Right cardiac atrium (tissue), 5 donors: Measurements from ENCODE around the gene PAK2. TPM values are rescaled to one million over a fixed set of nuclear protein-coding genes. Genes with fewer than 3 reads are reported as not detected.

ENCODE experiments used
- ATAC-seq, 2 donors: fragments of 200-7000 bp; cut with Tn5 transposase; one replicate each; pipeline versions ENCODE4 v1.8.0 to v1.9.1; 2020; ENCODE audit warnings: moderate library complexity in 2 of 2, mild to moderate bottlenecking in 1 of 2
- DNase-seq, 3 donors: peaks; one replicate each; pipeline ENCODE4 v3.0.0-alpha.2; 2020
- H3K27ac ChIP-seq: one replicate; pipeline ENCODE4 v1.5.1; 2013; ENCODE audit warnings: mild to moderate bottlenecking, low read length, control low read depth, moderate library complexity
- H3K27me3 ChIP-seq: one replicate; pipeline ENCODE4 v1.6.1; 2013; ENCODE audit not compliant: control insufficient read depth, insufficient read depth
- H3K4me1 ChIP-seq: one replicate; pipeline ENCODE4 v1.6.1; 2013; ENCODE audit warnings: low read length; ENCODE audit not compliant: control insufficient read depth, insufficient read depth
- H3K4me3 ChIP-seq: one replicate; pipeline ENCODE4 v1.5.1; 2013; ENCODE audit warnings: low read length, control low read depth
- H3K9me3 ChIP-seq: one replicate; pipeline ENCODE4 v1.6.1; 2013; ENCODE audit warnings: low read length; ENCODE audit not compliant: control insufficient read depth
- WGBS: extraction: QIAGEN DNeasy Blood & Tissue Kit; methylation state at CpG from one replicate; pipeline ENCODE4 v1.1.7; 2013; 5-methylcytosine and 5-hydroxymethylcytosine counted together
- intact Hi-C, 4 donors: fragments of 100-400 bp; cut with DNase I; formaldehyde crosslinking; loops; one replicate each; pipeline versions ENCODE4 v1.11.0 to v1.14.0; 2022 to 2023
- long read RNA-seq, 4 donors: library from polyadenylated mRNA; unstranded; transcript quantifications; one replicate each; pipeline ENCODE4 v2.0.0, GENCODE V29; 2020 to 2021
- polyA plus RNA-seq: library from polyadenylated mRNA; stranded (reverse); fragments of 200-250 nt; gene quantifications from one replicate; pipeline ENCODE4 v1.2.3, GENCODE V29; 2013
- total RNA-seq, 4 donors: library from RNA; stranded (reverse); fragmentation: NEBNext Ultra II Directional; extraction: Animal tissue kit (Norgen Biotek cat#: 25700); gene quantifications; one replicate each; pipeline ENCODE4 v1.2.1, GENCODE V29; 2021
- donor health status: healthy with polysubstance abuse.
- donor health status: DM: no; HTN: yes; CAD: no.
- donor health status: DM: no; HTN: no; CAD: no.
- donor health status: DM: no; HTN: yes; CAD: no; lungs with severe emphysema.
- donor health status: DM: yes; HTN: yes; CAD: no.

PAK2 gene
- total RNA-seq (10 to 100 TPM; 47.0 to 84.2 (median 54.0) TPM), polyA plus RNA-seq (21.8 TPM)
- long read RNA-seq, donor 1, full-length matches to known transcripts: 67 of 102 reads
- long read RNA-seq, donor 1, partial matches to known transcripts: 18 of 102 reads
- long read RNA-seq, donor 1, other reads (novel, unspliced or antisense): 17 of 102 reads
- long read RNA-seq, donor 2, full-length matches to known transcripts: 27 of 32 reads
- long read RNA-seq, donor 2, partial matches to known transcripts: 3 of 32 reads
- long read RNA-seq, donor 2, other reads (novel, unspliced or antisense): 2 of 32 reads
- long read RNA-seq, donor 3, full-length matches to known transcripts: 75 of 147 reads
- long read RNA-seq, donor 3, partial matches to known transcripts: 58 of 147 reads
- long read RNA-seq, donor 3, other reads (novel, unspliced or antisense): 14 of 147 reads
- long read RNA-seq, donor 4, full-length matches to known transcripts: 26 of 39 reads
- long read RNA-seq, donor 4, partial matches to known transcripts: 6 of 39 reads
- long read RNA-seq, donor 4, other reads (novel, unspliced or antisense): 7 of 39 reads

DNA sequence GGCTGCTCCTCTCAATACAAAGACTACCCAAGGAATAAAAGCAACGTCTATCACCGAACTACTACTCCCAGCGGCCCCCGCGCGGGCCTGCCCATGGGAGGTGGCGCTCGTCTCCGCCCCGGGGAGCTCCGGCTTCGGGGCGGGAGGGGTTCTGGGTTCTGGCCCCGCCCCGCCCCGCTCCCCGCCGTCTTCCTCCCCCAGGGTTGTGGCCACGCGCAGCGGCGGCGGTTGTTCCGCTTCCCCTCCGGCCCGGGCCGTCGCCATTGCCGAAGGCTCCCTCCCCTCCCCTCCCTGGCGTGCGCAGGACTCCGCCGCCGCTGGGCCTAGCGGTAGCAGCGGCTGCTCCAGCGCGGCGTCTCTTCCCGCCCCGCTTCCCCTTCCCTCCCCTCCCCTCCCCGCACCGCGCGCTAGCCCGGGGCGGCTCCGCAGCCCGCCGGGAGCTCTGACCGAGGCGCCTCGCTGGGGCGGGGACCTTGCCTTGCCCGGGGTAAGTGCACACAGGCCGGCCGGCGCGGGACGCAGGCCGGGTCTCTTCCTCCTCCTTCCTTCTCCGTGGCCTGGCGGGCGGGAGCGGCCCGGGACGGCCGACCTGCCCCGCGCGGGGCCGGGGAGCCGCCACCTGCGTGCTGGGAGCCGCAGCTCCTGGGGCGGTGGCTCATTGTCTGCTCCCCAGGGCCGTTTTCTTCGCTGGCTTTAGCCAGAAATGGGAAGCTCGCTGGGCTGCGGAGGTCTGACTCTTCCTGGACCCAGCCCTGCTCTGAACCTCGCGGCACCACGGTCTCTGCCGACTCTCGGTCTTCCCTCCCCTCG, at the start of gene PAK2:
PAK2 (plus strand) TSS at position 187 of the 810 bp plus-strand sequence. CDS start 42,790 bp downstream, outside the sequence.
- DNase-seq: peak; percentile 93 to 97 (median 97)
- H3K4me3 ChIP-seq: peak within 1 kb of the TSS; percentile 87
- intact Hi-C loops: no loop called here
- H3K27me3 ChIP-seq: no peaks in the 10 kb centered on the region
- peak within 1 kb of the TSS; percentile 82 for H3K27ac ChIP-seq
- no peaks in the 10 kb centered on the region for H3K4me1 ChIP-seq
- H3K9me3 ChIP-seq: no peaks in the 10 kb centered on the region
- ATAC-seq: peak; percentile 98 to 99
- WGBS: under 1% methylated on average over 86 of the region's 86 CpGs

DNA sequence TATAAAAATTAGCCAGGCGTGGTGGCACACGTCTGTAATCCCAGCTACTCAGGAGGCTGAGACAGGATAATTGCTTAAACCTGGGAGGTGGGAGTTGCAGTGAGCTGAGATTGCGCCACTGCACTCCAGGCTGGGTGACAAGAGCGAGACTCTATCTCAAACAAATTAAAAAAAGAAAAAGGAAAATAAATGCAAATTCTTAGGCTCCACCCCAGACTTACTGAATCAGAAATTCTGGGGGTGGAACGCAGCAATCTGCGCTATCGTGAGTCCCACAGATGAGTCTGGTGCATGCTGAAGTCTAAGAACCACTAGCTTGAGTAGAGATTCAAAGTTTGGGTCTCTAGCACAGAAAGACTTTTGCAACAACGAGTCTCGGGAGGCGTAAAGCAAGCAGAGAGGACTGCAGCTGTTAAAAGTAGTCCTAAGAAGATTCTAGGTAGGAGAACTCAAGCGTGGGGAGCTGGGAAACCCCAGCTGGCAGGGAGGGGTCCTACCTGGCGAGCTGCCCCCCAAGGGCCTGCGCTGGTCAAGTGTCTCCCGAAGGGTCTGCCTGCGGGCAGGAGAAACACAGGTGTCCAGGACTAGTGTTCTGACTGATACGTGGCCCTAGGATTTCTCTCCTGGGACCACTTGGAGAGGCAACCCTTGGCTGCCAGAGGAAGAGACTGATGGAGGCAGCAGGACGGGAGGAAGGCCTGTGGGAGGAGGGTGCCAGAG, 49.6 kb upstream of the PAK2 start:
- no peaks in the 10 kb centered on the region for H3K4me1 ChIP-seq
- H3K27ac ChIP-seq: no peak overlapping the region
- H3K27me3 ChIP-seq: no peaks in the 10 kb centered on the region
- no peaks in the 10 kb centered on the region for H3K9me3 ChIP-seq
- no peak for DNase-seq
- H3K4me3 ChIP-seq: no peak overlapping the region
- no peak for ATAC-seq
- 88% methylated on average over 17 of the region's 17 CpGs for WGBS
- intact Hi-C loops: loop anchor here in 2 of 4 donors (5.0 to 10.0 kb wide), 2 partner anchors 83 to 85 kb away; no protein-coding TSS in a partner anchor

DNA sequence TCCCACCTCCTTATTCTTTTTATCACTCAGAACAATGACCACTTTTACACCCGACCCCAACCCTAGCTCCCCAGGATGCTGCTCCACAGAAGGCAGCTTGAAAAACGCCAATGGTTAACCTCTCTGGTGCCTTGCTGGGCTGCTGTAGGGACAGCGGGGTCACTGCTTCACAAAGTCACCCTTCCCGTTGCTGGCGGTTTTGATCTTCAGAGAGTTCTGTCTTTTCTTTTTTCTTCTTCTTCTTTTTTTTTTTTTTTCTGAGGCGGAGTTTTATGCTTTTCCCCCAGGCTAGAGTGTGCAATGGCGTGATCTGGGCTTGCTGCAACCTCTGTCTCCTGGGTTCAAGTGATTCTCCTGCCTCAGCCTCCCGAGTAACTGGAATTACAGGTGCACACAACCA, 48.3 kb upstream of the PAK2 start:
- ATAC-seq (no peak), DNase-seq (no peak)
- 69% methylated on average over 8 of the region's 8 CpGs for WGBS
- H3K4me1 ChIP-seq: no peaks in the 10 kb centered on the region
- no peak overlapping the region for H3K4me3 ChIP-seq
- H3K27ac ChIP-seq: no peak overlapping the region
- no peaks in the 10 kb centered on the region for H3K9me3 ChIP-seq
- H3K27me3 ChIP-seq: no peaks in the 10 kb centered on the region
- intact Hi-C loops: no loop called here

DNA sequence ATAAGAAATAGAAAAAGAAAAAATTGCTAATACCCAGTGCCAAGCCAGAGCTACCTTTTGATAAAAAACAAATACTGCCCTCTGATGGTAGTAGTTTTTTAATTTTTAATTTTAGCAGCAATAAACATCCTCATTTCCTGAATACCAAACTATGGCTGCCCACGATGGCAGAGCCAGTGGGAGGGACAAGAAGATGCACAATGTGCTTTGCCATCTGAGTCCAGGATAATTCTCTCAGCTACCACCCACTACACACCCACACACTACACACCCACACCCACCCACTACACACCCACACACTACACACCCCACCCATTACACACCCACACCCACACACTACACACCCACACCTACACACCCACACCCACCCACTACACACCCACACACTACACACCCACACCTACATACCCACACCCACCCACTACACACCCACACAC, 45.4 kb upstream of the PAK2 start:
- H3K9me3 ChIP-seq: no peaks in the 10 kb centered on the region
- H3K4me1 ChIP-seq: no peaks in the 10 kb centered on the region
- WGBS: 9% methylated on average over 1 of the region's 1 CpG
- no peak overlapping the region for H3K27ac ChIP-seq
- DNase-seq (no peak), ATAC-seq (no peak)
- H3K4me3 ChIP-seq: no peak overlapping the region
- H3K27me3 ChIP-seq: no peaks in the 10 kb centered on the region
- intact Hi-C loops: no loop called here

DNA sequence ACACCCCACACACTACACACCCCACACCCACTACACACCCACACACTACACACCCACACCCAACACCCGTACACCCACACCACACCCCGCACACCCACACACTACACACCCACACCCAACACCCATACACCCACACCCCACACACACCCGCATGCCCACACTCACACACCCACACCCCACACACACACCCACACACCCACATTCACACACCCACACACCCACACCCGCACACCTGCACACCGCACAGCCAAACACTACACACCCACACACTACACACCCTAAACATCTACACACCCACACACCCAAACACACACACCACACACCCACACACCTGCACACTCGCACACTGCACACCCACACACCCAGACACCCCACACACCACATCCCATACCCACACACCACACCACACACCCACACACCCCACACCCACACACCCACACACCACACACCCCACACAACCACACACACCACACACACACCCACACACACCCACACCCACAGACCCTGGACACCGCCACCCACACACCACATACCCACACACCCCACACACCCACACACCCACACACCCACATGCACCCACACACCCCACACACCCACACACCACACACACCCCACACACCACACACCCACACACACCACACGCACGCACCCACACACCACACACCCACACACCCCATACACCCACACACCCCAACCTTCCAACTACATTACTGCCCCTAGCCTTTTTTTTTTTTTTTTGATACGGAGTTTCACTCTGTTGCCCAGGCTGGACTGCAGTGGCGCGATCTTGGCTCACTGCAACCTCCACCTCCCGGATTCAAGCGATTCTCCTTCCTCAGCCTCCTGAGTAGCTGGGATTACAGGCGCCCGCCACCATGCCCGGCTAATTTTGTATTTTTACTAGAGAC, 44.5 kb upstream of the PAK2 start:
- WGBS: 94% methylated on average over 17 of the region's 17 CpGs
- H3K27me3 ChIP-seq: no peaks in the 10 kb centered on the region
- no peaks in the 10 kb centered on the region for H3K9me3 ChIP-seq
- intact Hi-C loops: no loop called here
- no peak overlapping the region for H3K27ac ChIP-seq
- no peaks in the 10 kb centered on the region for H3K4me1 ChIP-seq
- H3K4me3 ChIP-seq: no peak overlapping the region
- DNase-seq (no peak), ATAC-seq (peak; percentile 14 to 34)

DNA sequence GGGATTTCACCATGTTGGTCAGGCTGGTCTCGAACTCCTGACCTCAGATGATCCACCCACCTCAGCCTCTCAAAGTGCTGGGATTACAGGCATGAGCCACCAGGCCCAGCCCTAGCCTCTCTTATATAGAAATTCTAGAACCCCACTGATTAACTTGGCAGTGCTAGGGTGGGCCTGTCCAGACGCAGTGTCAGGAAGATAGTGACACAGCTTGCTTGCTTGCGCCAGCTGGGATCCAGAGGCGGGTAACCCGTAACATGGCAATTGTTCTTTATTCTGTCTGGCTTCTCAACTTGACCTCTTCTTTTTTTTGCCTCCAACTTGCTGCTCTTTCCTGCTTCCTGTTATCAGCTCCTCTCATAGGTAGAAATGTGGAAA, 43.8 kb upstream of the PAK2 start:
- H3K27me3 ChIP-seq: no peaks in the 10 kb centered on the region
- H3K27ac ChIP-seq: no peak overlapping the region
- H3K9me3 ChIP-seq: no peaks in the 10 kb centered on the region
- intact Hi-C loops: no loop called here
- DNase-seq: no peak
- H3K4me1 ChIP-seq: no peaks in the 10 kb centered on the region
- WGBS: 83% methylated on average over 5 of the region's 5 CpGs
- ATAC-seq: no peak
- no peak overlapping the region for H3K4me3 ChIP-seq

DNA sequence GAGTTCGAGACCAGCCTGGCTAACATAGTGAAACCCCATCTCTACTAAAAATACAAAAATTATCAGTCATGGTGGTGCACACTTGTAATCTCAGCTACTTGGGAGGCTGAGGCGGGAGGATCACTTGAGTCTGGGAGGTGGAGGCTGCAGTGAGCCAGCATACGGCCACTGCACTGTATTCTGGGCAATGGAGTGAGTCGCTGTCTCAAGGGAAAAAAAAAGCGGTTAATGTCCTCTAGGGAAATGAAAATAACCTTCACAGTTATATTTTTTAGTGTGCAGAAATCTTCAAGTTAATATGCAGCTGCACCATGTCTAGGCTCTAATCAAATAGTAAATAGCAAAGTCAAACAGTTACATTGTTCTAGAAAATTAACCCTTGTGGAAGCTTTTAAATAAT, 42.4 kb upstream of the PAK2 start:
- Histone ChIP-seq H3K9me3 (no peaks in the 10 kb centered on the region), H3K4me1 (no peaks in the 10 kb centered on the region), H3K27me3 (no peaks in the 10 kb centered on the region), H3K27ac (no peak overlapping the region), H3K4me3 (no peak overlapping the region)
- DNase-seq (no peak), ATAC-seq (no peak)
- WGBS: 81% methylated on average over 5 of the region's 5 CpGs
- intact Hi-C loops: no loop called here

DNA sequence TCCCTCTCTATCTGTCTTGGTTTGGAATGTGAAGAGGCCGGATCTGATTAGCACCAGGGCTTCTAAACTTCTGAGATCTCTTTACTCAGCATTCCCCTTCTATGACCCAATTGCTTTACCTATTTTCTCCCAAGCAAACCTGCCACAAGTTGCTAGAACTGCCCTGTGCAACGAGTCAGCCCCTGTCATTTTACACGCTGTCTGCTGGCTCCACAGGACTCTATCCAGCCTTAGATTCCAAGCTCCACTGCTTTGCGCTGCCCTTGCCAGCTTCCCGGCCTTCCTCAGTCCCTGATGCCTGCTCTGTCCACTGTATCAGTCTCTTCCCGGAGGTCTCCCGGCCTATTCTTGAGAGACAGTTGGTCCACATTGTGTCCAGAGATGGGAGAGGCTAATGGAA, 39.9 kb upstream of the PAK2 start:
- intact Hi-C loops: no loop called here

DNA sequence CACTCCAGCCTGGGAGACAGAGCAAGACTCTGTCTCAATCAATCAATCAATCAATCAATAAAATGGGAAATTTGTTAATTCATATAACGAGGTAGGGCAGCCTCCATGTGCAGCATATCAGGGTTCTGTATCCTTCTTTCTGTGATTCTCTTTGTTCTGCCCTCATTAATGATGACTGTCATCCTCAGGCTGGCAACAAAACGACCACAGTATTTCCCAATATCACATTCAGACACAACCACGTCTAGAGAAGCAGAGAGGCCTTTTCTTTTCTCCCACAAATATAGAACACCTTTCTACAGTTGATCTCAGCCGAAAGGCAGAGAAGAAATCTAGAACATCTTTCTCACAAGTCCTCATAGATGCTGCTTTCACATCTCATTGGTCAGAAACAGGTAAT, 38.9 kb upstream of the PAK2 start:
- WGBS: 81% methylated on average over 4 of the region's 4 CpGs
- H3K27me3 ChIP-seq: no peaks in the 10 kb centered on the region
- no peak overlapping the region for H3K4me3 ChIP-seq
- intact Hi-C loops: no loop called here
- DNase-seq: no peak
- H3K4me1 ChIP-seq: no peaks in the 10 kb centered on the region
- ATAC-seq: no peak
- H3K9me3 ChIP-seq: no peaks in the 10 kb centered on the region
- no peak overlapping the region for H3K27ac ChIP-seq

More for the DNA sequence above, 39.9 kb upstream of the PAK2 start:
- 74% methylated on average over 7 of the region's 7 CpGs for WGBS
- Histone ChIP-seq H3K27ac (no peak overlapping the region), H3K4me1 (no peaks in the 10 kb centered on the region), H3K27me3 (no peaks in the 10 kb centered on the region), H3K9me3 (no peaks in the 10 kb centered on the region), H3K4me3 (no peak overlapping the region)
- no peak for ATAC-seq
- no peak for DNase-seq

DNA sequence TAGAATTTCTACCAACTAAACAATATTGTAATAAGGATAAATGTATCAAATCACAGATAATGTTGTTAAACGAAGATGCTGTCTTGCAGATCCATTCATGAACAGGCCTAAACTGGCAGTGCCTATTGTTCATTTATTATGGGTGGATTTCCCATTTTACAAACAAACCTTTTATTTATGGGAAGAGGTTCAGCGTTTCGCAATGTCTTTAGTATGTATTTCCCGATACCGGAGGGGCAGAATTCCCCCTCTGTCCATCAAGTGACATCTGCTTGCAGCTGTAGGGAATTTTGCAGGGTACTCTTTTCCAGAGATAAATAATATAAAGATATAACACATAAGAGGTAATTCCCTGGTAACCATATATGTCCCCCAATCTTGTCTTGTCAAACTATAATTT, 33.3 kb upstream of the PAK2 start:
- intact Hi-C loops: no loop called here
- Histone ChIP-seq H3K4me1 (peaks cover 3% of the 10 kb centered on the region), H3K27ac (no peak overlapping the region), H3K27me3 (no peaks in the 10 kb centered on the region), H3K9me3 (no peaks in the 10 kb centered on the region), H3K4me3 (no peak overlapping the region)
- DNase-seq (no peak), ATAC-seq (no peak)
- 85% methylated on average over 5 of the region's 5 CpGs for WGBS
